ENCODE measurements around the gene PARD6A. TPM values are rescaled to one million over a fixed set of nuclear protein-coding genes. Genes with fewer than 3 reads are reported as not detected.

The PARD6A gene
- polyA plus RNA-seq, 3 donors: 2.7 to 6.9 (median 6.1) TPM

GRCh38 chr16:67666559-67667452 lies 6.0 kb downstream of the PARD6A start, which contains the start of the genes C16orf86 and ENKD1:
TSS of gene C16orf86 (plus strand) at chr16:67666814. CDS start at chr16:67666971, 157 bp downstream.
TSS of gene ENKD1 (minus strand) at chr16:67666750. CDS start at chr16:67666442, 308 bp downstream.
- peaks cover 1 to 6% (median 3%) of the 10 kb centered on the region in 3 donors for H3K27me3 Mint-ChIP-seq (ENCODE audit: low read depth in 3 of 3)
- Histone ChIP-seq H3K36me3 (replicated peaks in 1 of 2; ENCODE audit: control insufficient read depth in 1 of 2, insufficient read depth in 2 of 2, low read length in 2 of 2) (no peaks in the 10 kb centered on the region), H3K27ac (ENCODE audit: low read depth in 1 of 2, low read length in 2 of 2) (peak within 1 kb of the TSS; percentile 65 to 83), H2AFZ (ENCODE audit: insufficient read depth, low read depth, low read length, poor library complexity, severe bottlenecking) (peak within 1 kb of the TSS; percentile 100), H3K79me2 (ENCODE audit: insufficient read depth, low read length) (no peaks in the 10 kb centered on the region), H4K20me1 (ENCODE audit: insufficient read depth, low read length) (no peaks in the 10 kb centered on the region), H3K9ac (ENCODE audit: insufficient read depth, low read length, poor library complexity, severe bottlenecking) (peak within 1 kb of the TSS; percentile 77), H3K4me1 (ENCODE audit: control insufficient read depth in 1 of 2, insufficient read depth in 2 of 2, low read length in 2 of 2) (peaks cover 31 to 41% of the 10 kb centered on the region in 2 donors), H3K9me3 (replicated peaks in 1 of 2; ENCODE audit: control insufficient read depth in 1 of 2, insufficient read depth in 1 of 2, low read length in 2 of 2) (no peaks in the 10 kb centered on the region), H3K4me2 (replicated peaks; ENCODE audit: extremely low read depth, low read length, poor library complexity, severe bottlenecking) (peak within 1 kb of the TSS; percentile 98), H3K4me3 (replicated peaks in 1 of 3; ENCODE audit: low read depth in 2 of 3, low read length in 3 of 3) (peak within 1 kb of the TSS; percentile 62 to 96 (median 77)), H3K27me3 (ENCODE audit: control insufficient read depth in 2 of 2, insufficient read depth in 2 of 2, low read length in 2 of 2) (peaks cover 0 to under 1% of the 10 kb centered on the region in 2 donors)
- 2% methylated on average over 77 of the region's 78 CpGs for WGBS (ENCODE audit: insufficient coverage)
- DNase-seq: peak; percentile 70 to 78 (median 76)
- peaks cover 29% of the 10 kb centered on the region for H3K4me1 Mint-ChIP-seq
- TF ChIP-seq CTCF (IDR thresholded peaks at IDR 0.05): no peak
- intact Hi-C loops (cut with micrococcal nuclease): loop anchor here (2.0 to 10.0 kb wide), 9 partner anchors 50 to 418 kb away; partner anchors contain the start of genes RANBP10 (in 2 of the 2), TSNAXIP1 (in 2 of the 2), CENPT (in 1 of the 2) and CTCF (in 1 of the 2)
- H3K9me3 Mint-ChIP-seq: peaks cover 0 to 2% (median 0%) of the 10 kb centered on the region in 7 donors
- H3K4me3 Mint-ChIP-seq: peak within 1 kb of the TSS; percentile 88 to 96
- H3K36me3 Mint-ChIP-seq: peaks cover 8% of the 10 kb centered on the region in 2 donors
- H3K27ac Mint-ChIP-seq: peak within 1 kb of the TSS; percentile 87 to 94 (median 91)

GRCh38 chr16:67667453-67667816 lies 6.7 kb downstream of the PARD6A start:
- H3K27ac Mint-ChIP-seq: peak overlapping the region; percentile 87 to 94 (median 91)
- H2AFZ ChIP-seq (ENCODE audit: insufficient read depth, low read depth, low read length, poor library complexity, severe bottlenecking): peak overlapping the region; percentile 100
- peak overlapping the region; percentile 88 to 96 for H3K4me3 Mint-ChIP-seq
- H3K36me3 Mint-ChIP-seq: peaks cover 5 to 8% of the 10 kb centered on the region in 2 donors
- peaks cover 0 to 2% (median 0%) of the 10 kb centered on the region in 3 donors for H3K27me3 Mint-ChIP-seq (ENCODE audit: low read depth in 3 of 3)
- peaks cover 30% of the 10 kb centered on the region for H3K4me1 Mint-ChIP-seq
- DNase-seq: no peak
- H4K20me1 ChIP-seq (ENCODE audit: insufficient read depth, low read length): no peaks in the 10 kb centered on the region
- H3K27me3 ChIP-seq (ENCODE audit: control insufficient read depth in 2 of 2, insufficient read depth in 2 of 2, low read length in 2 of 2): no peaks in the 10 kb centered on the region
- no peak for TF ChIP-seq CTCF (IDR thresholded peaks at IDR 0.05)
- intact Hi-C loops (cut with micrococcal nuclease): loop anchor here (2.0 to 10.0 kb wide), 9 partner anchors 50 to 417 kb away; partner anchors contain the start of genes RANBP10 (in 2 of the 2), TSNAXIP1 (in 2 of the 2), CENPT (in 1 of the 2) and CTCF (in 1 of the 2)
- no peaks in the 10 kb centered on the region for H3K9me3 ChIP-seq (replicated peaks in 1 of 2; ENCODE audit: control insufficient read depth in 1 of 2, insufficient read depth in 1 of 2, low read length in 2 of 2)
- peak overlapping the region; percentile 77 for H3K9ac ChIP-seq (ENCODE audit: insufficient read depth, low read length, poor library complexity, severe bottlenecking)
- H3K4me2 ChIP-seq (replicated peaks; ENCODE audit: extremely low read depth, low read length, poor library complexity, severe bottlenecking): peak overlapping the region; percentile 98
- H3K9me3 Mint-ChIP-seq: peaks cover 0 to 2% (median 0%) of the 10 kb centered on the region in 7 donors
- no peaks in the 10 kb centered on the region for H3K79me2 ChIP-seq (ENCODE audit: insufficient read depth, low read length)
- H3K4me3 ChIP-seq (replicated peaks in 1 of 3; ENCODE audit: low read depth in 2 of 3, low read length in 3 of 3): peak overlapping the region; percentile 62 to 96 (median 77)
- no peaks in the 10 kb centered on the region for H3K36me3 ChIP-seq (replicated peaks in 1 of 2; ENCODE audit: control insufficient read depth in 1 of 2, insufficient read depth in 2 of 2, low read length in 2 of 2)
- peaks cover 31 to 40% of the 10 kb centered on the region in 2 donors for H3K4me1 ChIP-seq (ENCODE audit: control insufficient read depth in 1 of 2, insufficient read depth in 2 of 2, low read length in 2 of 2)
- 76% methylated on average over 4 of the region's 10 CpGs for WGBS (ENCODE audit: insufficient coverage)
- peak overlapping the region; percentile 65 to 83 for H3K27ac ChIP-seq (ENCODE audit: low read depth in 1 of 2, low read length in 2 of 2)

All from CD14-positive monocyte (primary cell).